HEK293 (cell line): ENCODE results near the gene ARHGEF12.

Experiments used
- CTCF ChIA-PET: fragments of 350-600 bp; formaldehyde crosslinking; extraction: SDS; loops from one replicate; lab custom pipeline; 2021; ENCODE audit warnings: antibody characterized with exemption; lab: Yijun Ruan, JAX
- POLR2A ChIA-PET: fragments of 300-600 bp; formaldehyde crosslinking; extraction: SDS; loops from one replicate; lab custom pipeline; 2020; ENCODE audit warnings: antibody characterized with exemption, inconsistent platforms; lab: Yijun Ruan, JAX
- H3K27ac ChIP-seq: fragments of 200-500 bp; sonication (Bioruptor generic); 2 replicates; pipeline ENCODE4 v1.5.1; 2014; ENCODE audit warnings: low read depth, low read length, control low read depth, inconsistent platforms; ENCODE audit errors: extremely low read depth
- H3K36me3 ChIP-seq, 2 experiments: fragments of 200-500 bp in 1 of 2; sonication (Bioruptor generic) in 1 of 2; 1 replicate in 1 of 2; 2 replicates in 1 of 2; pipeline ENCODE4 v1.5.1; 2014 to 2017; ENCODE audit warnings: inconsistent platforms in 2 of 2, low read length in 2 of 2; ENCODE audit not compliant: control insufficient read depth in 2 of 2, insufficient read depth in 1 of 2
- H3K4me1 ChIP-seq: fragments of 200-500 bp; sonication (Bioruptor generic); 2 replicates; pipeline ENCODE4 v1.5.1; 2014; ENCODE audit warnings: mild to moderate bottlenecking, low read length, inconsistent platforms; ENCODE audit not compliant: control insufficient read depth, insufficient read depth
- H3K4me3 ChIP-seq: 2 replicates; pipeline ENCODE4 v1.5.1; 2011; ENCODE audit warnings: low read depth, mild to moderate bottlenecking, control low read depth, low read length, moderate library complexity
- H3K9me3 ChIP-seq: fragments of 200-500 bp; sonication (Bioruptor generic); 2 replicates; pipeline ENCODE4 v1.5.1; 2014; ENCODE audit warnings: low read depth, low read length, inconsistent platforms; ENCODE audit not compliant: control insufficient read depth, insufficient read depth
- HOXC10 ChIP-seq: sonication (generic); formaldehyde crosslinking; IDR thresholded peaks from 2 replicates; pipeline ENCODE4 v1.8.1; 2023; ENCODE audit warnings: mild to moderate bottlenecking, missing genetic modification reagents
- KLF10 ChIP-seq: fragments of 450-650 bp; IDR thresholded peaks from 2 replicates; pipeline ENCODE4 v1.5.1; 2018; ENCODE audit warnings: missing biosample characterization, mild to moderate bottlenecking, missing genetic modification characterization
- WT1 ChIP-seq: fragments of 450-650 bp; formaldehyde crosslinking; IDR thresholded peaks from 2 replicates; pipeline ENCODE4 v1.5.1; 2016; ENCODE audit warnings: missing biosample characterization, missing genetic modification characterization
- ZBTB10 ChIP-seq: fragments of 450-650 bp; formaldehyde crosslinking; IDR thresholded peaks from 2 replicates; pipeline ENCODE4 v1.5.1; 2016; ENCODE audit warnings: missing biosample characterization, missing genetic modification characterization
- ZBTB11 ChIP-seq: fragments of 450-650 bp; formaldehyde crosslinking; conservative IDR thresholded peaks from 2 replicates; pipeline ENCODE4 v1.5.1; 2016; ENCODE audit warnings: low read depth, missing biosample characterization, missing genetic modification characterization
- ZBTB17 ChIP-seq: fragments of 450-650 bp; formaldehyde crosslinking; IDR thresholded peaks from 2 replicates; pipeline ENCODE4 v1.5.1; 2016; ENCODE audit warnings: missing biosample characterization, missing genetic modification characterization
- ZEB2 ChIP-seq: fragments of 450-650 bp; formaldehyde crosslinking; IDR thresholded peaks from 2 replicates; pipeline ENCODE4 v1.5.1; 2016; ENCODE audit warnings: missing biosample characterization, missing genetic modification characterization
- ZNF114 ChIP-seq: fragments of 450-650 bp; formaldehyde crosslinking; IDR thresholded peaks from 2 replicates; pipeline ENCODE4 v1.5.0; 2017; ENCODE audit warnings: missing biosample characterization, missing genetic modification characterization
- ZNF23 ChIP-seq: fragments of 450-650 bp; formaldehyde crosslinking; IDR thresholded peaks from 2 replicates; pipeline ENCODE4 v1.5.1; 2016; ENCODE audit warnings: missing biosample characterization, missing genetic modification characterization, borderline replicate concordance
- ZNF518A ChIP-seq: fragments of 450-650 bp; formaldehyde crosslinking; conservative IDR thresholded peaks from 2 replicates; pipeline ENCODE4 v1.5.1; 2016; ENCODE audit warnings: low read depth, missing biosample characterization, missing genetic modification characterization
- ZNF561 ChIP-seq: fragments of 450-650 bp; IDR thresholded peaks from 2 replicates; pipeline ENCODE4 v1.5.1; 2018; ENCODE audit warnings: missing biosample characterization, missing genetic modification characterization, borderline replicate concordance
- ZNF777 ChIP-seq: fragments of 450-650 bp; formaldehyde crosslinking; IDR thresholded peaks from 2 replicates; pipeline ENCODE4 v1.5.1; 2017; ENCODE audit warnings: missing biosample characterization, missing genetic modification characterization, borderline replicate concordance
- TF ChIP-seq, protein P1 (sequence below): fragments of 450-650 bp; formaldehyde crosslinking; IDR thresholded peaks from 2 replicates; pipeline ENCODE4 v1.5.1; 2016; ENCODE audit warnings: missing biosample characterization, missing genetic modification characterization

Gene ARHGEF12

GRCh38 chr11:120529214-120529613, 193.0 kb downstream of the ARHGEF12 start (continued):
- TF ChIP-seq ZBTB10 (tag by site-specific recombination) (no peak), WT1 (no peak), ZNF561 (tag by site-specific recombination) (no peak), ZNF777 (tag by site-specific recombination) (no peak)

- Histone ChIP-seq H3K27ac (no peak overlapping the region), H3K4me3 (no peak overlapping the region), H3K36me3 (no peaks in the 10 kb centered on the region), H3K4me1 (no peaks in the 10 kb centered on the region), H3K9me3 (no peaks in the 10 kb centered on the region)
- ChIA-PET POLR2A (no interaction called here), CTCF (interaction anchor here (0.6 kb wide), 1 partner anchor 399 kb away, joined by 3 read pairs; no protein-coding TSS in a partner anchor)
- TF ChIP-seq HOXC10 (CRISPR knock-in tag) = no peak
- TF ChIP-seq ZEB2 (tag by site-specific recombination) = no peak
- TF ChIP-seq ZBTB17 (tag by site-specific recombination) = no peak
- no peak for TF ChIP-seq ZNF518A (tag by site-specific recombination)
- no peak for TF ChIP-seq KLF10 (tag by site-specific recombination)
- TF ChIP-seq ZNF23 (tag by site-specific recombination) = no peak
- no peak for TF ChIP-seq ZBTB11 (tag by site-specific recombination)
- no peak for TF ChIP-seq ZNF114 (tag by site-specific recombination)
- TF ChIP-seq, protein P1, sequence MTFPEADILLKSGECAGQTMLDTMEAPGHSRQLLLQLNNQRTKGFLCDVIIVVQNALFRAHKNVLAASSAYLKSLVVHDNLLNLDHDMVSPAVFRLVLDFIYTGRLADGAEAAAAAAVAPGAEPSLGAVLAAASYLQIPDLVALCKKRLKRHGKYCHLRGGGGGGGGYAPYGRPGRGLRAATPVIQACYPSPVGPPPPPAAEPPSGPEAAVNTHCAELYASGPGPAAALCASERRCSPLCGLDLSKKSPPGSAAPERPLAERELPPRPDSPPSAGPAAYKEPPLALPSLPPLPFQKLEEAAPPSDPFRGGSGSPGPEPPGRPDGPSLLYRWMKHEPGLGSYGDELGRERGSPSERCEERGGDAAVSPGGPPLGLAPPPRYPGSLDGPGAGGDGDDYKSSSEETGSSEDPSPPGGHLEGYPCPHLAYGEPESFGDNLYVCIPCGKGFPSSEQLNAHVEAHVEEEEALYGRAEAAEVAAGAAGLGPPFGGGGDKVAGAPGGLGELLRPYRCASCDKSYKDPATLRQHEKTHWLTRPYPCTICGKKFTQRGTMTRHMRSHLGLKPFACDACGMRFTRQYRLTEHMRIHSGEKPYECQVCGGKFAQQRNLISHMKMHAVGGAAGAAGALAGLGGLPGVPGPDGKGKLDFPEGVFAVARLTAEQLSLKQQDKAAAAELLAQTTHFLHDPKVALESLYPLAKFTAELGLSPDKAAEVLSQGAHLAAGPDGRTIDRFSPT (tag by site-specific recombination) = no peak
- TF ChIP-seq, all 188 proteins: peak for 0
Observed at GRCh38 chr11:120529911-120530310, 193.7 kb downstream of the ARHGEF12 start.
